Activated CD8-positive, alpha-beta memory T cell treated with anti-CD3 and anti-CD28 coated beads, Interleukin-2, amount 10 ng/mL, durations not matched to agents 7 days and 5 days (primary cell): ENCODE measurements around the gene PKP3. TPM values are rescaled to one million over a fixed set of nuclear protein-coding genes. Genes with fewer than 3 reads are reported as not detected.

Source experiments
- ATAC-seq: fragments of 150-1000 bp; cut with Tn5 transposase; one replicate; pipeline ENCODE4 v1.10.0; 2021; ENCODE audit warnings: moderate library complexity
- CTCF ChIA-PET: fragments of 350-600 bp; sonication (Branson Sonifier 250); formaldehyde crosslinking; loops from one replicate; lab custom pipeline; 2021; ENCODE audit warnings: antibody characterized with exemption; lab: Charles Lee
- DNase-seq: peaks from one replicate; pipeline ENCODE4 v3.0.0-alpha.2; 2020
- H3K27ac Mint-ChIP-seq: one replicate; pipeline ENCODE4 v1.8.0; 2021; ENCODE audit warnings: mild to moderate bottlenecking, mixed read lengths
- H3K27me3 Mint-ChIP-seq: one replicate; pipeline ENCODE4 v1.8.0; 2021; ENCODE audit warnings: mixed read lengths
- H3K36me3 Mint-ChIP-seq: one replicate; pipeline ENCODE4 v1.8.0; 2021; ENCODE audit warnings: mild to moderate bottlenecking, mixed read lengths
- H3K4me1 Mint-ChIP-seq: one replicate; pipeline ENCODE4 v1.8.0; 2021; ENCODE audit warnings: mixed read lengths
- H3K4me3 Mint-ChIP-seq: one replicate; pipeline ENCODE4 v1.8.0; 2021; ENCODE audit warnings: mild to moderate bottlenecking, moderate library complexity, mixed read lengths
- H3K9me3 Mint-ChIP-seq: one replicate; pipeline ENCODE4 v1.8.0; 2022; ENCODE audit warnings: low read depth, mixed read lengths
- total RNA-seq, 2 experiments: library from RNA; stranded (reverse); gene quantifications; one replicate each; pipeline ENCODE4 v1.2.3, GENCODE V29; 2021

Gene PKP3
- total RNA-seq, 2 experiments from 2014 or later = 0.09 to 0.18 TPM

- no peaks in the 10 kb centered on the region for H3K9me3 Mint-ChIP-seq
- peaks cover 4% of the 10 kb centered on the region for H3K27me3 Mint-ChIP-seq
- peaks cover 39% of the 10 kb centered on the region for H3K4me1 Mint-ChIP-seq
- H3K4me3 Mint-ChIP-seq = peak overlapping the region; percentile 68
- no peak overlapping the region for H3K27ac Mint-ChIP-seq
- DNase-seq (no peak), ATAC-seq (no peak)
- H3K36me3 Mint-ChIP-seq = no peaks in the 10 kb centered on the region
- CTCF ChIA-PET = interaction anchor here (1.0 to 2.8 kb wide), 5 partner anchors 9 to 114 kb away, joined by 3 to 28 read pairs (median 8); partner anchors contain the start of genes PTDSS2 and SIGIRR
Observed at GRCh38 chr11:440065-441042, 46.3 kb downstream of the PKP3 start.

- peak overlapping the region; percentile 54 for H3K27ac Mint-ChIP-seq
- ATAC-seq (no peak), DNase-seq (no peak)
- peaks cover 4% of the 10 kb centered on the region for H3K27me3 Mint-ChIP-seq
- H3K36me3 Mint-ChIP-seq = no peaks in the 10 kb centered on the region
- CTCF ChIA-PET = interaction anchor here (1.0 to 2.8 kb wide), 4 partner anchors 8 to 113 kb away, joined by 3 to 28 read pairs (median 8); partner anchors contain the start of genes PTDSS2 and SIGIRR
- H3K9me3 Mint-ChIP-seq = no peaks in the 10 kb centered on the region
- H3K4me1 Mint-ChIP-seq = peaks cover 39% of the 10 kb centered on the region
- peak overlapping the region; percentile 68 for H3K4me3 Mint-ChIP-seq
Observed at GRCh38 chr11:441043-441417, 47.0 kb downstream of the PKP3 start.

- peaks cover 35% of the 10 kb centered on the region for H3K4me1 Mint-ChIP-seq
- no peaks in the 10 kb centered on the region for H3K36me3 Mint-ChIP-seq
- H3K4me3 Mint-ChIP-seq = peak within 1 kb of the TSS; percentile 68
- H3K9me3 Mint-ChIP-seq = no peaks in the 10 kb centered on the region
- peak within 1 kb of the TSS; percentile 54 for H3K27ac Mint-ChIP-seq
- H3K27me3 Mint-ChIP-seq = peaks cover 4% of the 10 kb centered on the region
- CTCF ChIA-PET = interaction anchor here (1.9 to 2.3 kb wide), 2 partner anchors 25 to 27 kb away, joined by 7 to 8 read pairs; partner anchors contain the start of gene SIGIRR
- DNase-seq (peak; percentile 82), ATAC-seq (peak; percentile 94)
Observed at GRCh38 chr11:441418-442274, 47.6 kb downstream of the PKP3 start, which contains the start of gene ANO9. Gene ANO9 (minus strand): TSS chr11:442011. CDS start chr11:441926, 85 bp downstream.

GRCh38 chr11:442611-443081, 48.6 kb downstream of the PKP3 start:
- Mint-ChIP-seq H3K27ac (no peak overlapping the region), H3K36me3 (no peaks in the 10 kb centered on the region), H3K4me3 (no peak overlapping the region), H3K9me3 (no peaks in the 10 kb centered on the region), H3K27me3 (peaks cover 4% of the 10 kb centered on the region), H3K4me1 (peaks cover 30% of the 10 kb centered on the region)
- DNase-seq (no peak), ATAC-seq (no peak)
- CTCF ChIA-PET = interaction anchor here (1.0 to 1.9 kb wide), 3 partner anchors 26 to 76 kb away, joined by 3 to 7 read pairs (median 3); no protein-coding TSS in a partner anchor

GRCh38 chr11:443542-444199, 49.7 kb downstream of the PKP3 start:
- CTCF ChIA-PET = interaction anchor here (1.2 to 1.9 kb wide), 3 partner anchors 27 to 282 kb away, joined by 3 to 4 read pairs (median 3); no protein-coding TSS in a partner anchor
- no peak overlapping the region for H3K27ac Mint-ChIP-seq
- DNase-seq (no peak), ATAC-seq (no peak)
- H3K9me3 Mint-ChIP-seq = no peaks in the 10 kb centered on the region
- H3K36me3 Mint-ChIP-seq = no peaks in the 10 kb centered on the region
- peaks cover 27% of the 10 kb centered on the region for H3K4me1 Mint-ChIP-seq
- no peak overlapping the region for H3K4me3 Mint-ChIP-seq
- H3K27me3 Mint-ChIP-seq = peaks cover 4% of the 10 kb centered on the region

GRCh38 chr11:444396-445144, 50.6 kb downstream of the PKP3 start:
- ATAC-seq = no peak
- H3K4me3 Mint-ChIP-seq = no peak overlapping the region

GRCh38 chr11:445765-446588, 52.0 kb downstream of the PKP3 start:
- Mint-ChIP-seq H3K4me3 (no peak overlapping the region), H3K36me3 (no peaks in the 10 kb centered on the region), H3K27ac (no peak overlapping the region), H3K4me1 (peaks cover 21% of the 10 kb centered on the region), H3K9me3 (no peaks in the 10 kb centered on the region), H3K27me3 (peaks cover 4% of the 10 kb centered on the region)
- DNase-seq (peak; percentile 33), ATAC-seq (no peak)
- CTCF ChIA-PET = interaction anchor here (1.2 to 5.8 kb wide), 3 partner anchors 29 to 73 kb away, joined by 3 to 95 read pairs (median 6); no protein-coding TSS in a partner anchor

More at GRCh38 chr11:444396-445144, 50.6 kb downstream of the PKP3 start:
- CTCF ChIA-PET = interaction anchor here (1.2 to 1.9 kb wide), 2 partner anchors 28 to 281 kb away, joined by 3 to 4 read pairs; no protein-coding TSS in a partner anchor
- Mint-ChIP-seq H3K27ac (no peak overlapping the region), H3K9me3 (no peaks in the 10 kb centered on the region), H3K36me3 (no peaks in the 10 kb centered on the region), H3K27me3 (peaks cover 4% of the 10 kb centered on the region), H3K4me1 (peaks cover 27% of the 10 kb centered on the region)
- no peak for DNase-seq

- Mint-ChIP-seq H3K27ac (no peak overlapping the region), H3K4me1 (peaks cover 27% of the 10 kb centered on the region), H3K36me3 (no peaks in the 10 kb centered on the region), H3K9me3 (no peaks in the 10 kb centered on the region), H3K27me3 (peaks cover 4% of the 10 kb centered on the region), H3K4me3 (no peak overlapping the region)
- peak; percentile 41 for DNase-seq
- no peak for ATAC-seq
- CTCF ChIA-PET = interaction anchor here (0.6 to 5.8 kb wide), 5 partner anchors 25 to 243 kb away, joined by 3 to 95 read pairs (median 10); no protein-coding TSS in a partner anchor
Observed at GRCh38 chr11:446891-447290, 52.9 kb downstream of the PKP3 start.

- peak; percentile 74 for ATAC-seq
- H3K36me3 Mint-ChIP-seq = peaks cover 3% of the 10 kb centered on the region
- H3K27me3 Mint-ChIP-seq = peaks cover 4% of the 10 kb centered on the region
- H3K4me1 Mint-ChIP-seq = peaks cover 27% of the 10 kb centered on the region
- CTCF ChIA-PET = interaction anchor here (0.6 to 6.5 kb wide), 33 partner anchors 8 to 241 kb away, joined by 3 to 95 read pairs (median 4); partner anchors contain the start of genes BET1L, PGGHG, PSMD13 and RNH1
- peak overlapping the region; percentile 98 for H3K27ac Mint-ChIP-seq
- peak overlapping the region; percentile 90 for H3K4me3 Mint-ChIP-seq
- H3K9me3 Mint-ChIP-seq = no peaks in the 10 kb centered on the region
- peak; percentile 96 for DNase-seq
Observed at GRCh38 chr11:447923-448731, 54.1 kb downstream of the PKP3 start.
